Neural progenitor cell (in vitro differentiated cells): ENCODE results near the gene EIF5A. TPM values are rescaled to one million over a fixed set of nuclear protein-coding genes. Genes with fewer than 3 reads are reported as not detected.
A peak's percentile ranks its signal among the peaks of the same experiment; 100 is the strongest.

Source experiments
- DNase-seq: peaks from one replicate; pipeline ENCODE4 v3.0.0-alpha.2; 2016; ENCODE audit warnings: low spot score
- H2AFZ ChIP-seq: fragments of 200-600 bp; sonication (generic); replicated peaks from 2 replicates; pipeline ENCODE4 v1.6.1; 2016; ENCODE audit warnings: antibody characterized with exemption
- H3F3A ChIP-seq: fragments of 200-600 bp; sonication (generic); 2 replicates; pipeline ENCODE4 v1.6.1; 2016; ENCODE audit warnings: antibody characterized with exemption, low read depth
- H3K27ac ChIP-seq: fragments of 200-600 bp; sonication (generic); 2 replicates; pipeline ENCODE4 v1.5.1; 2016; ENCODE audit warnings: mild to moderate bottlenecking
- H3K27me3 ChIP-seq: fragments of 200-600 bp; sonication (generic); 2 replicates; pipeline ENCODE4 v1.6.1; 2016; ENCODE audit warnings: mild to moderate bottlenecking, moderate library complexity
- H3K36me3 ChIP-seq: fragments of 200-600 bp; sonication (generic); 2 replicates; pipeline ENCODE4 v1.5.1; 2016
- H3K4me1 ChIP-seq: fragments of 200-600 bp; sonication (generic); 2 replicates; pipeline ENCODE4 v1.6.1; 2016; ENCODE audit warnings: mixed run types
- H3K4me2 ChIP-seq: fragments of 200-600 bp; sonication (generic); 2 replicates; pipeline ENCODE4 v1.6.1; 2016
- H3K4me3 ChIP-seq: fragments of 200-600 bp; sonication (generic); 2 replicates; pipeline ENCODE4 v1.5.1; 2016
- H3K79me2 ChIP-seq: fragments of 200-600 bp; sonication (generic); 2 replicates; pipeline ENCODE4 v1.6.1; 2016; ENCODE audit warnings: low read depth
- H3K9ac ChIP-seq: fragments of 200-600 bp; sonication (generic); 2 replicates; pipeline ENCODE4 v1.6.1; 2016
- H3K9me3 ChIP-seq: fragments of 200-600 bp; sonication (generic); 2 replicates; pipeline ENCODE4 v1.5.1; 2016; ENCODE audit warnings: low read depth
- H4K20me1 ChIP-seq: fragments of 200-600 bp; sonication (generic); 2 replicates; pipeline ENCODE4 v1.6.1; 2016; ENCODE audit warnings: low read depth
- H3K27ac Mint-ChIP-seq: 3 replicates; pipeline ENCODE4 v1.8.0; 2021; ENCODE audit warnings: mixed read lengths
- H3K27me3 Mint-ChIP-seq: 2 replicates; pipeline ENCODE4 v1.8.0; 2022; ENCODE audit warnings: low read depth, mild to moderate bottlenecking, inconsistent platforms, moderate library complexity, mixed read lengths; ENCODE audit not compliant: insufficient read depth
- H3K36me3 Mint-ChIP-seq: 3 replicates; pipeline ENCODE4 v1.8.0; 2021; ENCODE audit warnings: mixed read lengths
- H3K4me1 Mint-ChIP-seq: 3 replicates; pipeline ENCODE4 v1.8.0; 2021; ENCODE audit warnings: mixed read lengths
- H3K4me3 Mint-ChIP-seq: 3 replicates; pipeline ENCODE4 v1.8.0; 2021; ENCODE audit warnings: mild to moderate bottlenecking, moderate library complexity, mixed read lengths
- H3K9me3 Mint-ChIP-seq: 3 replicates; pipeline ENCODE4 v1.8.0; 2020; ENCODE audit warnings: mixed read lengths
- EZH2 ChIP-seq: fragments of 200-600 bp; sonication (generic); IDR thresholded peaks from 2 replicates; pipeline ENCODE4 v1.6.1; 2017; ENCODE audit warnings: antibody characterized with exemption, mild to moderate bottlenecking, moderate library complexity
- EZH2phosphoT487 ChIP-seq: fragments of 200-600 bp; sonication (generic); IDR thresholded peaks from 2 replicates; pipeline ENCODE4 v1.6.1; 2017; ENCODE audit warnings: antibody characterized with exemption
- total RNA-seq: library from RNA; depleted of rRNA; stranded (reverse); fragments of >200 nt; gene quantifications from 2 replicates; pipeline ENCODE4 v1.2.3, GENCODE V29; 2015; ENCODE audit warnings: low replicate concordance
- TF ChIP-seq, protein P1 (sequence below): fragments of 200-600 bp; sonication (generic); IDR thresholded peaks from 2 replicates; pipeline ENCODE4 v1.5.1; 2017; ENCODE audit warnings: antibody characterized with exemption, mild to moderate bottlenecking

The EIF5A gene
- total RNA-seq, 1 donor from 2014 or later: 251 TPM

DNA sequence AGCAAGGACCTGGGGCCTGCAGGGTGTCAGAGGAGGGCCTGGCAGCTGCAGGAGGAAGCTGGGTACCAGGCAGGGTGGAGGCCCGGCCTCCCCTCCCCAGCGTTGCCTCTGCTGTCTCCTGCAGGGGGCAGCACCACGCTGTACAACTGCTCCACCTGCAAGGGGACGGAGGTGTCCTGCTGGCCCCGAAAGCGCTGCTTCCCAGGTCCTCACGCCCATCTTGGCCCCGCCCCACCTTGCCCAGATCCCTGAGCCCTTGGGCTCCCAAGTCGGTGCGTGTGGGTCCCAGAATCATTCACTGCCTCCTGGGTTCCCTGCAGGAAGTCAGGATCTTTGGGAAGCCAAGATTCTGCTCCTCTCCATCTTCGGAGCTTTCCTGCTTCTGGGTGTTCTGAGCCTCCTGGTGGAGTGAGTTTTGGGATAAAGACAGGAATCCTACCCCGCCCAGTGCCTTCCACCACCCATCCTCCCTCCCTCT, 48.7 kb downstream of the EIF5A start:
- peak; percentile 93 for DNase-seq
- no peak overlapping the region for H3K9ac ChIP-seq
- peaks cover 2% of the 10 kb centered on the region for H3K27me3 ChIP-seq
- Mint-ChIP-seq H3K27me3 (peaks cover 4% of the 10 kb centered on the region), H3K27ac (no peak overlapping the region), H3K36me3 (no peaks in the 10 kb centered on the region), H3K4me3 (no peak overlapping the region), H3K9me3 (no peaks in the 10 kb centered on the region), H3K4me1 (peaks cover 38% of the 10 kb centered on the region)
- no peaks in the 10 kb centered on the region for H4K20me1 ChIP-seq
- no peaks in the 10 kb centered on the region for H3K36me3 ChIP-seq
- no peaks in the 10 kb centered on the region for H3K79me2 ChIP-seq
- H2AFZ ChIP-seq: peak overlapping the region; percentile 73
- H3K27ac ChIP-seq: no peak overlapping the region
- peak overlapping the region; percentile 51 for H3K4me2 ChIP-seq
- H3K4me1 ChIP-seq: no peaks in the 10 kb centered on the region
- H3K9me3 ChIP-seq: no peaks in the 10 kb centered on the region
- peak overlapping the region; percentile 4 for H3K4me3 ChIP-seq
- TF ChIP-seq EZH2phosphoT487 (no peak), EZH2 (no peak)
- TF ChIP-seq, protein P1, sequence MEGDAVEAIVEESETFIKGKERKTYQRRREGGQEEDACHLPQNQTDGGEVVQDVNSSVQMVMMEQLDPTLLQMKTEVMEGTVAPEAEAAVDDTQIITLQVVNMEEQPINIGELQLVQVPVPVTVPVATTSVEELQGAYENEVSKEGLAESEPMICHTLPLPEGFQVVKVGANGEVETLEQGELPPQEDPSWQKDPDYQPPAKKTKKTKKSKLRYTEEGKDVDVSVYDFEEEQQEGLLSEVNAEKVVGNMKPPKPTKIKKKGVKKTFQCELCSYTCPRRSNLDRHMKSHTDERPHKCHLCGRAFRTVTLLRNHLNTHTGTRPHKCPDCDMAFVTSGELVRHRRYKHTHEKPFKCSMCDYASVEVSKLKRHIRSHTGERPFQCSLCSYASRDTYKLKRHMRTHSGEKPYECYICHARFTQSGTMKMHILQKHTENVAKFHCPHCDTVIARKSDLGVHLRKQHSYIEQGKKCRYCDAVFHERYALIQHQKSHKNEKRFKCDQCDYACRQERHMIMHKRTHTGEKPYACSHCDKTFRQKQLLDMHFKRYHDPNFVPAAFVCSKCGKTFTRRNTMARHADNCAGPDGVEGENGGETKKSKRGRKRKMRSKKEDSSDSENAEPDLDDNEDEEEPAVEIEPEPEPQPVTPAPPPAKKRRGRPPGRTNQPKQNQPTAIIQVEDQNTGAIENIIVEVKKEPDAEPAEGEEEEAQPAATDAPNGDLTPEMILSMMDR: peak; percentile 92
- H3F3A ChIP-seq: peaks cover 21% of the 10 kb centered on the region

DNA sequence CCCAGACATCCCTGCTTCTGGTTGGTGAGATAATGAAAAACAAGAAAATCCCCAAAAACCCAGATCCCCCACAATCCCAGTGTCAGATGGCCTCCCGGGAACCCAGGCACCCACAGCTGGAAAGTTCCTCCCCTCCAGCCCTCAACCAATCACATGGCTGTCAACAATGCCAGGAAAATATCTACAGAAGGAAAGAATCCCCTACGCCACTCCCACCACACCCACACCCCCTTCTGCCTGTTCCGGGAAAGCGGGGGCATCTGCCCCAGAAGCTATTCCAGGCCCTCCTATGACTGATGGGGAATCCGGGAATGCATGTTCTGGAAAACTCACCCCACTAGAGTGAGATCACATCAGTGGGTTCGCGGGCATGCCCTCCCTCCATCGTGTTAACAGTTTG, 49.3 kb downstream of the EIF5A start:
- Histone ChIP-seq H3K4me2 (peak overlapping the region; percentile 51), H2AFZ (peak overlapping the region; percentile 73), H3F3A (peaks cover 14% of the 10 kb centered on the region), H3K27me3 (no peaks in the 10 kb centered on the region), H3K27ac (no peak overlapping the region), H3K36me3 (no peaks in the 10 kb centered on the region), H3K4me1 (no peaks in the 10 kb centered on the region), H3K4me3 (no peak overlapping the region), H3K9ac (no peak overlapping the region), H4K20me1 (no peaks in the 10 kb centered on the region), H3K9me3 (no peaks in the 10 kb centered on the region), H3K79me2 (no peaks in the 10 kb centered on the region)
- Mint-ChIP-seq H3K36me3 (no peaks in the 10 kb centered on the region), H3K9me3 (no peaks in the 10 kb centered on the region), H3K27me3 (peaks cover 4% of the 10 kb centered on the region), H3K4me3 (peak overlapping the region; percentile 41), H3K4me1 (peaks cover 36% of the 10 kb centered on the region), H3K27ac (no peak overlapping the region)
- no peak for DNase-seq
- no peak for TF ChIP-seq EZH2phosphoT487
- TF ChIP-seq, protein P1: no peak
- TF ChIP-seq EZH2: no peak

DNA sequence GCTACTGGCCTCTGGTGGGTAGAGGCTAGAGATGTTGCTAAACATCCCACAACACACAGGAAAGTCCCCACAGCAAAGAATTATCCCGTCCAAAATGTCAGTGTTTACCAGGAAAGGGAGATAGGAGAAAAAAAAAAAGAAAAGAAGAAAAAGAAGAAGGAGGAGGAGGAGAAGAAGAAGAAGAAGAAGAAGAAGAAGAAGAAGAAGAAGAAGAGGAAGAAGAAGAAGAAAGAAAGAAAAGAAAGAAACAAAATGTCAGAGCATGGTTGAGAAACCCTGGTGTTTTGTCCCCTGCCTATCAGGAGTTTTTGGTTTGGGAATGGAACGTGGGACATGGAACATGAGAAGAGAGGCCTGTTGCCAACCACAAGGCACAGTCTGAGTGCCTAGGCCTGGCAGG, 50.0 kb downstream of the EIF5A start:
- no peak for TF ChIP-seq EZH2phosphoT487
- Histone ChIP-seq H3K4me2 (no peak overlapping the region), H3K79me2 (no peaks in the 10 kb centered on the region)

DNA sequence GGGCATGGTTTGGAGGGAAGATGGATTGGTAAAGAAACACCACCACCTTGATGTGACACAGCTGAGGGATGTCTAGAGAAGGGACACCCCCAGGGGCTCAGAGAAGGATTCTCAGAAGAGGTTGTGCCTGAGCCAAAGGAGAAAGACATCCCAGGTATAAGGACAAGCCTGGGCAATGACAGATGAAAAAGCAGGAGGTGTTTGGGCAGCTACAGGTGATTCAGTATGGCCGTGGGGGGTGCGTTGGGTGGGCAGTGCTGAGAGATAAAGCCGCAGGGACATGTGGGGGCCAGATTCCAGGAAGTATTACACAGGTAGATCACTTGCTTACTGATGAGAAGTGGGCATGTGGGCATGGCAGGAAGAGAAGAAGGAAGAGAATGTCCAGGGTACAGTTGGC, 54.5 kb downstream of the EIF5A start:
- Mint-ChIP-seq H3K9me3 (no peaks in the 10 kb centered on the region), H3K4me1 (no peaks in the 10 kb centered on the region), H3K36me3 (no peaks in the 10 kb centered on the region), H3K27ac (no peak overlapping the region), H3K27me3 (peaks cover 4% of the 10 kb centered on the region), H3K4me3 (no peak overlapping the region)
- Histone ChIP-seq H3K4me1 (no peaks in the 10 kb centered on the region), H2AFZ (no peak overlapping the region), H3F3A (no peaks in the 10 kb centered on the region), H3K27me3 (no peaks in the 10 kb centered on the region), H3K9me3 (no peaks in the 10 kb centered on the region), H3K36me3 (no peaks in the 10 kb centered on the region), H3K4me3 (no peak overlapping the region), H3K4me2 (no peak overlapping the region), H4K20me1 (no peaks in the 10 kb centered on the region), H3K9ac (no peak overlapping the region), H3K79me2 (no peaks in the 10 kb centered on the region), H3K27ac (no peak overlapping the region)
- no peak for TF ChIP-seq EZH2phosphoT487
- no peak for TF ChIP-seq EZH2
- TF ChIP-seq, protein P1: no peak
- DNase-seq: no peak

More for the DNA sequence above, 50.0 kb downstream of the EIF5A start:
- H3K9me3 Mint-ChIP-seq: no peaks in the 10 kb centered on the region
- no peak overlapping the region for H3K9ac ChIP-seq
- no peak overlapping the region for H3K4me3 Mint-ChIP-seq
- no peaks in the 10 kb centered on the region for H3K36me3 Mint-ChIP-seq
- no peak overlapping the region for H2AFZ ChIP-seq
- peaks cover 8% of the 10 kb centered on the region for H3F3A ChIP-seq
- peaks cover 35% of the 10 kb centered on the region for H3K4me1 Mint-ChIP-seq
- no peak overlapping the region for H3K27ac Mint-ChIP-seq
- no peaks in the 10 kb centered on the region for H3K9me3 ChIP-seq
- peaks cover 6% of the 10 kb centered on the region for H3K27me3 Mint-ChIP-seq
- no peak overlapping the region for H3K4me3 ChIP-seq
- no peak for DNase-seq
- no peak overlapping the region for H3K27ac ChIP-seq
- H3K36me3 ChIP-seq: no peaks in the 10 kb centered on the region
- H3K27me3 ChIP-seq: no peaks in the 10 kb centered on the region
- no peaks in the 10 kb centered on the region for H4K20me1 ChIP-seq
- no peaks in the 10 kb centered on the region for H3K4me1 ChIP-seq
